Measurements from ENCODE around the gene CCDC28B. TPM values are rescaled to one million over a fixed set of nuclear protein-coding genes. Genes with fewer than 3 reads are reported as not detected.

CCDC28B gene
- total and polyA plus RNA-seq, 2 of the 13 experiments (the other 11 are each of a cell fraction or from before 2014, with no cell fraction given) = 2.6 to 3.5 TPM

DNA sequence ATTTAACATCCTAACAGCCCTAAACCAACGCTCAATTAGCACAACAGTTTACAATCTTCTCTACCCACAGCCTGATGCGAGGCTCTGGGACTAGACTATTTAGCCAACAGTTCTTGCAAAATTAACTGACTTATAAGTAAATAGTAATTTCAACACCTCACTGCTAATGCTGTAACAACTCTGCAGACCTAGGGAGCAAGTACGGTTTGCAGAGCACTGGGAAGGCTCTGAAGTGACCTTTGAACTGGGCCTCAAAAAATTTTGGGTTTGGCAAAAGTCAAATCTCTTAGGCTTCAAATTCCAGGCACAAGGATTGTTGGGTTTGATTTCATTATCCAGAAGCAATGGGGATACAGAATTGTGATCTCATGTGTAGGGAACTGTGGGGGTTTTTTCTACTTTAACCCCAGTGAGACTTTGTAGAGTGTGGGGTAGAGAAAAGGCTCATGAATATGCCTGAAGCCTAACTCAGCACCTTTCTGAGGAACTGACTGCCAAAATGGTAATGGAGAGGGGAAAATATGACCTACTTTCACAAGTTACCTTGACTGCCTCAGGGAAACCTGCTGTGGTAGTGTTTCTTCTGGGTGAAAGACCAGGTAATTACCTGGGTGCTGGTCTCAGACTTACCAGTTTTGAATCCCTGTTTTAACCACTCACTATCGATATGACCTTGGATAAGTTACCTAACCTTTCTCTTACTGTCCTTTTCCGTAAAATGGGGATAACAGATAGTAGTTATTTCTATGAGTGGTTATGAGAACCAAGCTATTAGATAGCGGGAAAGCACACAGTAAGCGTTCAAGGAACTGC, 21.8 kb upstream of the CCDC28B start (continued):
- TF ChIP-seq, protein P1, sequence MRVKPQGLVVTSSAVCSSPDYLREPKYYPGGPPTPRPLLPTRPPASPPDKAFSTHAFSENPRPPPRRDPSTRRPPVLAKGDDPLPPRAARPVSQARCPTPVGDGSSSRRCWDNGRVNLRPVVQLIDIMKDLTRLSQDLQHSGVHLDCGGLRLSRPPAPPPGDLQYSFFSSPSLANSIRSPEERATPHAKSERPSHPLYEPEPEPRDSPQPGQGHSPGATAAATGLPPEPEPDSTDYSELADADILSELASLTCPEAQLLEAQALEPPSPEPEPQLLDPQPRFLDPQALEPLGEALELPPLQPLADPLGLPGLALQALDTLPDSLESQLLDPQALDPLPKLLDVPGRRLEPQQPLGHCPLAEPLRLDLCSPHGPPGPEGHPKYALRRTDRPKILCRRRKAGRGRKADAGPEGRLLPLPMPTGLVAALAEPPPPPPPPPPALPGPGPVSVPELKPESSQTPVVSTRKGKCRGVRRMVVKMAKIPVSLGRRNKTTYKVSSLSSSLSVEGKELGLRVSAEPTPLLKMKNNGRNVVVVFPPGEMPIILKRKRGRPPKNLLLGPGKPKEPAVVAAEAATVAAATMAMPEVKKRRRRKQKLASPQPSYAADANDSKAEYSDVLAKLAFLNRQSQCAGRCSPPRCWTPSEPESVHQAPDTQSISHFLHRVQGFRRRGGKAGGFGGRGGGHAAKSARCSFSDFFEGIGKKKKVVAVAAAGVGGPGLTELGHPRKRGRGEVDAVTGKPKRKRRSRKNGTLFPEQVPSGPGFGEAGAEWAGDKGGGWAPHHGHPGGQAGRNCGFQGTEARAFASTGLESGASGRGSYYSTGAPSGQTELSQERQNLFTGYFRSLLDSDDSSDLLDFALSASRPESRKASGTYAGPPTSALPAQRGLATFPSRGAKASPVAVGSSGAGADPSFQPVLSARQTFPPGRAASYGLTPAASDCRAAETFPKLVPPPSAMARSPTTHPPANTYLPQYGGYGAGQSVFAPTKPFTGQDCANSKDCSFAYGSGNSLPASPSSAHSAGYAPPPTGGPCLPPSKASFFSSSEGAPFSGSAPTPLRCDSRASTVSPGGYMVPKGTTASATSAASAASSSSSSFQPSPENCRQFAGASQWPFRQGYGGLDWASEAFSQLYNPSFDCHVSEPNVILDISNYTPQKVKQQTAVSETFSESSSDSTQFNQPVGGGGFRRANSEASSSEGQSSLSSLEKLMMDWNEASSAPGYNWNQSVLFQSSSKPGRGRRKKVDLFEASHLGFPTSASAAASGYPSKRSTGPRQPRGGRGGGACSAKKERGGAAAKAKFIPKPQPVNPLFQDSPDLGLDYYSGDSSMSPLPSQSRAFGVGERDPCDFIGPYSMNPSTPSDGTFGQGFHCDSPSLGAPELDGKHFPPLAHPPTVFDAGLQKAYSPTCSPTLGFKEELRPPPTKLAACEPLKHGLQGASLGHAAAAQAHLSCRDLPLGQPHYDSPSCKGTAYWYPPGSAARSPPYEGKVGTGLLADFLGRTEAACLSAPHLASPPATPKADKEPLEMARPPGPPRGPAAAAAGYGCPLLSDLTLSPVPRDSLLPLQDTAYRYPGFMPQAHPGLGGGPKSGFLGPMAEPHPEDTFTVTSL (CRISPR knock-in tag; IDR thresholded peaks at IDR 0.05; ENCODE audit: borderline replicate concordance) = peak; percentile 11; the same call in 1 of the 2 replicates
- TF ChIP-seq, protein P2, sequence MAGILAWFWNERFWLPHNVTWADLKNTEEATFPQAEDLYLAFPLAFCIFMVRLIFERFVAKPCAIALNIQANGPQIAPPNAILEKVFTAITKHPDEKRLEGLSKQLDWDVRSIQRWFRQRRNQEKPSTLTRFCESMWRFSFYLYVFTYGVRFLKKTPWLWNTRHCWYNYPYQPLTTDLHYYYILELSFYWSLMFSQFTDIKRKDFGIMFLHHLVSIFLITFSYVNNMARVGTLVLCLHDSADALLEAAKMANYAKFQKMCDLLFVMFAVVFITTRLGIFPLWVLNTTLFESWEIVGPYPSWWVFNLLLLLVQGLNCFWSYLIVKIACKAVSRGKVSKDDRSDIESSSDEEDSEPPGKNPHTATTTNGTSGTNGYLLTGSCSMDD (CRISPR knock-in tag; IDR thresholded peaks at IDR 0.05) = no peak
- TF ChIP-seq KDM2A (CRISPR knock-in tag; IDR thresholded peaks at IDR 0.05; ENCODE audit: borderline replicate concordance, low read depth) (no peak), PRDM15 (CRISPR knock-in tag; IDR thresholded peaks at IDR 0.05) (no peak), SALL2 (CRISPR knock-in tag; IDR thresholded peaks at IDR 0.05) (no peak), ZNF205 (CRISPR knock-in tag; IDR thresholded peaks at IDR 0.05) (no peak; the same call in 1 of the 2 replicates), MAFG (CRISPR knock-in tag; IDR thresholded peaks at IDR 0.05) (no peak), ZMAT5 (CRISPR knock-in tag; IDR thresholded peaks at IDR 0.05; ENCODE audit: borderline replicate concordance, low read depth) (no peak), XBP1 (CRISPR knock-in tag; IDR thresholded peaks at IDR 0.05) (0 out of 2 replicates have a peak, but pooled peaks have one; percentile 17), ZMYM4 (CRISPR knock-in tag; IDR thresholded peaks at IDR 0.05) (peak; percentile 41; the same call in 1 of the 2 replicates), ZNF431 (CRISPR knock-in tag; IDR thresholded peaks at IDR 0.05; ENCODE audit: borderline replicate concordance, low read depth) (no peak), NR2F1 (CRISPR knock-in tag; IDR thresholded peaks at IDR 0.05) (no peak), TCF7L2 (IDR thresholded peaks at IDR 0.05; ENCODE audit: low read depth, low read length) (no peak), ZNF326 (CRISPR knock-in tag; IDR thresholded peaks at IDR 0.05; ENCODE audit: borderline replicate concordance) (no peak), ZNF781 (CRISPR knock-in tag; IDR thresholded peaks at IDR 0.05; ENCODE audit: borderline replicate concordance, not compliant biosample characterization) (no peak), ADNP (CRISPR knock-in tag; IDR thresholded peaks at IDR 0.05) (no peak), NAIF1 (CRISPR knock-in tag; IDR thresholded peaks at IDR 0.05; ENCODE audit: borderline replicate concordance) (no peak)
- TF ChIP-seq, protein P3, sequence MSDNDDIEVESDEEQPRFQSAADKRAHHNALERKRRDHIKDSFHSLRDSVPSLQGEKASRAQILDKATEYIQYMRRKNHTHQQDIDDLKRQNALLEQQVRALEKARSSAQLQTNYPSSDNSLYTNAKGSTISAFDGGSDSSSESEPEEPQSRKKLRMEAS (IDR thresholded peaks at IDR 0.05) = no peak
